PC-3 (cell line): ENCODE data around the gene RAET1E.

Experiments used
- EZH2 ChIP-seq: fragments of 300-600 bp; sonication (generic); IDR thresholded peaks from one replicate; pipeline ENCODE4 v1.6.1; 2017; ENCODE audit warnings: antibody characterized with exemption, mild to moderate bottlenecking, low read length; ENCODE audit not compliant: unreplicated experiment
- EZH2phosphoT487 ChIP-seq: fragments of 300-600 bp; sonication (generic); IDR thresholded peaks from 2 replicates; pipeline ENCODE4 v1.6.1; 2018; ENCODE audit warnings: mild to moderate bottlenecking, antibody characterized with exemption, low read length, borderline replicate concordance
- TF ChIP-seq, protein P1 (sequence below): fragments of 300-600 bp; sonication (generic); conservative IDR thresholded peaks from 2 replicates; pipeline ENCODE4 v1.5.1; 2017; ENCODE audit warnings: antibody characterized with exemption, low read depth, mild to moderate bottlenecking, low read length

DNA sequence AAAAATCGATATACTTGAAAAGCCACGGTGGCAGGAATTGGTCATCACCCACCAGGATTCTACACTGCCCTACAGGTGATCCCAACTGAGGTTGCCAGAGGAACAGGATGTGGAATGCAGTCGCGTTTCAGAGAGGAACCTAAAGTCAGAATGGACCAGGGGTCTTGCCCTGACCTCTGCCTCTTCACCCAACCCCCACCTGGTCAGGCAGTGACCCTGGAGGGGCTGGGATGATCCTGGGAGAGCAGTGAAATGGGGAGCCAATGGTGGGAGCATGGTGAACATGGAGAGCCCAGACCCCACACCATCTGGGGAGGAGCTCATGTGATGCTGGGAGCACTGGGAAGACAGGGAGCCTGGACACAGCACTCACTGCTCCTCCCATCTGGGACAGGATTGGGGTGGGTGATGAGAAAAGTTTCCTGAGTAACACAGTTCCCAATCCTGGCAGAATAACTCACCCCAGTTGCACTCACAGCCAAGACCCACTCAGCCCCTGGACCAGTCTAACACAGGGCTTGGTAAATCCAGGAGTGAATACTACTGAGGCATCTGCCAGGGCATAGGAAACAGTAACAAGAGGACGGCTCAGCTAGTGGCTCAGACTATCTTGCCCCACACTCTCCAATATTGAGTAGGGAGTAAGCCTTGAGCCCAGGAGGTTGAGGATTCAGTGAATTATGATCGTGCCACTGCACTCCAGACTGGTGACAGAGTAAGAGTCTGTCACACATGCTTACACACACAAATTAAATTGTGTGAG lies 42.2 kb upstream of the RAET1E start:
- TF ChIP-seq, protein P1, sequence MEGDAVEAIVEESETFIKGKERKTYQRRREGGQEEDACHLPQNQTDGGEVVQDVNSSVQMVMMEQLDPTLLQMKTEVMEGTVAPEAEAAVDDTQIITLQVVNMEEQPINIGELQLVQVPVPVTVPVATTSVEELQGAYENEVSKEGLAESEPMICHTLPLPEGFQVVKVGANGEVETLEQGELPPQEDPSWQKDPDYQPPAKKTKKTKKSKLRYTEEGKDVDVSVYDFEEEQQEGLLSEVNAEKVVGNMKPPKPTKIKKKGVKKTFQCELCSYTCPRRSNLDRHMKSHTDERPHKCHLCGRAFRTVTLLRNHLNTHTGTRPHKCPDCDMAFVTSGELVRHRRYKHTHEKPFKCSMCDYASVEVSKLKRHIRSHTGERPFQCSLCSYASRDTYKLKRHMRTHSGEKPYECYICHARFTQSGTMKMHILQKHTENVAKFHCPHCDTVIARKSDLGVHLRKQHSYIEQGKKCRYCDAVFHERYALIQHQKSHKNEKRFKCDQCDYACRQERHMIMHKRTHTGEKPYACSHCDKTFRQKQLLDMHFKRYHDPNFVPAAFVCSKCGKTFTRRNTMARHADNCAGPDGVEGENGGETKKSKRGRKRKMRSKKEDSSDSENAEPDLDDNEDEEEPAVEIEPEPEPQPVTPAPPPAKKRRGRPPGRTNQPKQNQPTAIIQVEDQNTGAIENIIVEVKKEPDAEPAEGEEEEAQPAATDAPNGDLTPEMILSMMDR, result no peak
- TF ChIP-seq EZH2phosphoT487, result no peak
- no peak for TF ChIP-seq EZH2
